ENCODE results near the gene PSTPIP1. TPM values are rescaled to one million over a fixed set of nuclear protein-coding genes. Genes with fewer than 3 reads are reported as not detected.

Gene PSTPIP1
- total and polyA plus RNA-seq, 2 of the 8 experiments (the other 6 are each of a cell fraction or from before 2014, with no cell fraction given): 1.6 to 1.8 TPM

DNA sequence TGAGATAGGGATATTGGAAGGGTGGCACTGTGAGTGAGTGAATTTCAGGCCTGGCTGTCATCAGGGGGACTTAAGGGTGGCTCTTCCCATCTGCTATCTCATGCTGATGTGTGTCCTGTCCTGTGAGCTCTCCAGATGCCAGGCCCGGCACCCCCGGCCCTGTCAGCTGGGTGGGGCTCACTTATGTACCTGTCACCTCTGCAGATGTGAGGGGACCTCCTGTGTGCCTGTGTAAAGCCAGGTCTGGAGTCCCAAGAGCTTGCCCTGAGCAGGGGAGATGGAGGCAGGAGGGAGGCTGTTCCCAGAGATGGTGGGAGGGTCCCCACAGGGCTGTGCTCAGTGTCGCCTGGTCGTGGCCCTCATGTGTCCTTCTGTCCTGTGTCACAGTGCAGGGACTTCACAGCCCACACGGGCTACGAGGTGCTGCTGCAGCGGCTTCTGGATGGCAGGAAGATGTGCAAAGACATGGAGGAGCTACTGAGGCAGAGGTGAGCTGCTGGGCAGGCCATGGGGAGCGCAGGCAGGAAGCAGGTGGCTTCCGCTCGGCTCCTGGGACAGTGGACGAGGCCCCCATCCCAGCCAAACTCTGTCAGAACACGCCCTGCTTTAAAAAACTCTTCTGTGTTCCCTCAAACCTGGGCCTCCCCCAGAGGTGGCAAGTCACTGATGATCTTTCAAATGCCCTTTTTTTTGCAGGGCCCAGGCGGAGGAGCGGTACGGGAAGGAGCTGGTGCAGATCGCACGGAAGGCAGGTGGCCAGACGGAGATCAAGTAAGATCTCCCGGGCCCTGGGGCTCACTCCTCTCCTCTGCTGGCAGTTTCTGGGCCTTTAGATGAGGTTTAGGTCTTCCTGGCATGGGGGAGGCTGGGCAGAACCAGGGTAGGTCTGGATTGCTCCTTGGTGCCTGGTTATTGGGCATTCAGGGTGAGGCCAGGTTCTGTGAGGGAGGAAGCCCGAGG lies 23.1 kb downstream of the PSTPIP1 start:
- H2BK5ac ChIP-seq (ENCODE audit: low read depth, low read length): no peak overlapping the region
- H3K79me2 ChIP-seq (ENCODE audit: control insufficient read depth in 1 of 2, insufficient read depth in 2 of 2, low read length in 2 of 2): no peaks in the 10 kb centered on the region
- ChIA-PET CTCF (ENCODE audit: partially characterized antibody) (interaction anchor here (0.7 to 3.3 kb wide), 5 partner anchors 9 to 883 kb away, joined by 3 to 17 read pairs (median 3); no protein-coding TSS in a partner anchor), POLR2A (ENCODE audit: partially characterized antibody) (interaction anchor here (1.4 kb wide), 1 partner anchor 12 kb away, joined by 4 read pairs; no protein-coding TSS in a partner anchor)
- peaks cover 0 to 4% (median 0%) of the 10 kb centered on the region in 4 experiments; a peak in 1 of 7 replicates for H3K4me1 ChIP-seq (replicated peaks in 1 of 4; ENCODE audit: control insufficient read depth in 3 of 4, insufficient read depth in 4 of 4, low read length in 3 of 4)
- no peaks in the 10 kb centered on the region for H4K20me1 ChIP-seq (replicated peaks in 1 of 2; ENCODE audit: control insufficient read depth in 1 of 2, insufficient read depth in 2 of 2, low read length in 2 of 2)
- no peak overlapping the region for H3K18ac ChIP-seq (ENCODE audit: extremely low read depth, low read length)
- no peak overlapping the region for H4K5ac ChIP-seq (ENCODE audit: insufficient read length, low read depth, low read length)
- H2AFZ ChIP-seq (ENCODE audit: low read length): no peak overlapping the region
- no peak overlapping the region for H3K4me2 ChIP-seq (ENCODE audit: insufficient read depth in 1 of 2, low read depth in 2 of 2, low read length in 2 of 2)
- no peaks in the 10 kb centered on the region for H3K36me3 ChIP-seq (ENCODE audit: control insufficient read depth in 2 of 4, insufficient read depth in 4 of 4, low read length in 3 of 4)
- H2AK5ac ChIP-seq (ENCODE audit: low read depth, low read length): no peak overlapping the region
- H3K79me1 ChIP-seq (ENCODE audit: low read depth, low read length): no peaks in the 10 kb centered on the region
- H3K27me3 ChIP-seq (replicated peaks in 1 of 4; ENCODE audit: control insufficient read depth in 3 of 4, extremely low read depth in 1 of 4, insufficient read depth in 3 of 4, low read length in 3 of 4): no peaks in the 10 kb centered on the region
- H4K91ac ChIP-seq (replicated peaks; ENCODE audit: insufficient read length, low read length): no peak overlapping the region
- no peak overlapping the region for H3K56ac ChIP-seq (replicated peaks; ENCODE audit: insufficient read length, low read depth, low read length)
- H2BK12ac ChIP-seq (ENCODE audit: low read depth, low read length): no peak overlapping the region
- FAIRE-seq (no peak), DNase-seq (ENCODE audit: low read depth in 1 of 2, low spot score in 2 of 2) (no peak)
- H3K23ac ChIP-seq (ENCODE audit: insufficient read length): no peak overlapping the region
- no peak overlapping the region for H3K14ac ChIP-seq (ENCODE audit: insufficient read length)
- H2BK15ac ChIP-seq (ENCODE audit: low read length): no peak overlapping the region
- no peak overlapping the region for H2BK120ac ChIP-seq (replicated peaks; ENCODE audit: low read depth, low read length)
- no peaks in the 10 kb centered on the region for H3K23me2 ChIP-seq (ENCODE audit: low read depth, low read length)
- H3K4ac ChIP-seq (replicated peaks; ENCODE audit: insufficient read length, low read depth, low read length): no peak overlapping the region
- no peak overlapping the region; the same call in 1 of the 2 replicates for H4K8ac ChIP-seq (ENCODE audit: extremely low read depth, insufficient read depth, low read length)
- H3K9me3 ChIP-seq (ENCODE audit: insufficient read depth in 2 of 2, low read depth in 1 of 2, low read length in 1 of 2): no peaks in the 10 kb centered on the region
- H2BK20ac ChIP-seq (ENCODE audit: low read length): no peak overlapping the region
- 94% methylated on average over 20 of the region's 20 CpGs; no CpG with 5 or more reads in 1 of the 2 experiments for WGBS, 2 experiments (ENCODE audit: extremely low coverage in 1 of 2, insufficient coverage in 1 of 2, insufficient read length in 1 of 2, insufficient replicate concordance in 2 of 2, low coverage in 1 of 2, low lambda C conversion rate in 2 of 2, missing lambda C conversion rate in 1 of 2)
- no peak overlapping the region for H3K27ac ChIP-seq (ENCODE audit: low read depth, low read length)
- H3K9ac ChIP-seq (replicated peaks in 1 of 4; ENCODE audit: extremely low read depth in 1 of 4, low read depth in 3 of 4, low read length in 3 of 4): no peak overlapping the region
- no peak overlapping the region for H3K4me3 ChIP-seq (ENCODE audit: extremely low read depth in 1 of 4, insufficient read depth in 2 of 4, low read depth in 3 of 4, low read length in 4 of 4)
- no peak for TF ChIP-seq BCL11A (IDR thresholded peaks at IDR 0.05; ENCODE audit: low read depth in 2 of 2, low read length in 2 of 2)
- TF ChIP-seq SRF (IDR thresholded peaks at IDR 0.05; ENCODE audit: low read depth, low read length): no peak
- no peak for TF ChIP-seq SP1 (IDR thresholded peaks at IDR 0.05; ENCODE audit: low read depth, low read length)
- TF ChIP-seq FOSL1 (IDR thresholded peaks at IDR 0.05; ENCODE audit: insufficient read depth, low read depth, low read length): no peak
- no peak for TF ChIP-seq PHF8 (conservative IDR thresholded peaks at IDR 0.05; ENCODE audit: low read depth, low read length)
- TF ChIP-seq JUND (IDR thresholded peaks at IDR 0.05; ENCODE audit: low read length): no peak
- TF ChIP-seq BRCA1 (IDR thresholded peaks at IDR 0.05; ENCODE audit: low read depth, low read length): no peak
- no peak for TF ChIP-seq SIX5 (IDR thresholded peaks at IDR 0.05; ENCODE audit: low read depth, low read length)
- TF ChIP-seq SUZ12 (IDR thresholded peaks at IDR 0.05; ENCODE audit: low read length): no peak
- TF ChIP-seq POLR2AphosphoS5 (IDR thresholded peaks at IDR 0.05; ENCODE audit: low read depth, low read length): no peak
